ENCODE measurements around the gene C10orf143. TPM values are rescaled to one million over a fixed set of nuclear protein-coding genes. Genes with fewer than 3 reads are reported as not detected.

Gene C10orf143
- total and polyA plus RNA-seq, 2 of the 8 experiments (the other 6 are each of a cell fraction or from before 2014, with no cell fraction given), result 1.6 to 2.0 TPM

DNA sequence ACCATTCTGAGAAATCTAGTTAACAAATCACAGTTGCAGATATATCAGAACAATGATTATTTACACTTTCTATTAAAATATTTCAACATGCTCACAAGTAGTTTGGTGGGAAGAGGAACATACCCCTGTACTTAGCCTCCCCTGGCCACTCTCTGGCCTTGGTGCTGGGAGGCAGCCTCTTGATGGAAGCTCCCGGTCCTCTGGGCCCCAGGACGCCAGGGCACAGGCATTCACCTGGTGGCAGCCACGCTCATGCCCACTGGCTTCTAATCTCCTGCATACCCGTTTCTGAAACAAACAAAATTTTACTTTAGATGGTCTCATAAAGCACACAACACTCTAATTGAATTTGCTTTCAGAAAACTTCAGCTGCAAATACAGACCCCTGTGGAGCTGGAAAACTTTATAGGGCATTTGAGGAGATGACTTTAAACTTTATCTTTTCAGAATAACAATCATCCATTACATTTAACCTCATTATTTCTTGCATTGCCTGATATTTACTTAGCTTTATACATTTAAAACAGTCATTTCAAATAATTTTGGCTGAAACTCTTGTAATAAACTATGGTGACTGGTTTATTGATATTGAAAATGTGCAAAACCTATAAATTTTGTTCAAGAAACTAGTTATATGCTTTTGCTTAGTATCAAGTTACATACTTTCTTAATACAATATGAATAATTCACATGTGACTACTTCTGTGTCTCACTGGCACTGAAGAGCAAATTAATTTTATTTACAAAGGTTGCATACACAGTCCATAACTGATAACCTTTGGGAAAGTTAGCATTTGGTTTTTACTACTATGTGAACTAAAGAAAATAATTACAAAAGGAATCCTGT is 30.8 kb downstream of the C10orf143 start:
- Histone ChIP-seq H4K20me1 (replicated peaks in 1 of 2; ENCODE audit: control insufficient read depth in 1 of 2, insufficient read depth in 2 of 2, low read length in 2 of 2) (no peaks in the 10 kb centered on the region), H3K23ac (ENCODE audit: insufficient read length) (no peak overlapping the region), H2BK5ac (ENCODE audit: low read depth, low read length) (no peak overlapping the region), H3K79me1 (ENCODE audit: low read depth, low read length) (no peaks in the 10 kb centered on the region), H3K79me2 (ENCODE audit: control insufficient read depth in 1 of 2, insufficient read depth in 2 of 2, low read length in 2 of 2) (no peaks in the 10 kb centered on the region), H2BK120ac (replicated peaks; ENCODE audit: low read depth, low read length) (no peak overlapping the region), H3K18ac (ENCODE audit: extremely low read depth, low read length) (no peak overlapping the region), H2BK20ac (ENCODE audit: low read length) (no peak overlapping the region), H2BK12ac (ENCODE audit: low read depth, low read length) (no peak overlapping the region), H3K27ac (ENCODE audit: low read depth, low read length) (no peak overlapping the region), H4K91ac (replicated peaks; ENCODE audit: insufficient read length, low read length) (no peak overlapping the region), H3K14ac (ENCODE audit: insufficient read length) (no peak overlapping the region), H3K4me3 (ENCODE audit: extremely low read depth in 1 of 4, insufficient read depth in 2 of 4, low read depth in 3 of 4, low read length in 4 of 4) (no peak overlapping the region), H3K36me3 (ENCODE audit: control insufficient read depth in 2 of 4, insufficient read depth in 4 of 4, low read length in 3 of 4) (no peaks in the 10 kb centered on the region), H4K8ac (ENCODE audit: extremely low read depth, insufficient read depth, low read length) (no peak overlapping the region), H3K4ac (replicated peaks; ENCODE audit: insufficient read length, low read depth, low read length) (no peak overlapping the region), H3K9ac (replicated peaks in 1 of 4; ENCODE audit: extremely low read depth in 1 of 4, low read depth in 3 of 4, low read length in 3 of 4) (no peak overlapping the region), H3K56ac (replicated peaks; ENCODE audit: insufficient read length, low read depth, low read length) (no peak overlapping the region), H4K5ac (ENCODE audit: insufficient read length, low read depth, low read length) (no peak overlapping the region), H2AK5ac (ENCODE audit: low read depth, low read length) (no peak overlapping the region), H3K4me2 (ENCODE audit: insufficient read depth in 1 of 2, low read depth in 2 of 2, low read length in 2 of 2) (no peak overlapping the region), H2BK15ac (ENCODE audit: low read length) (no peak overlapping the region), H3K23me2 (ENCODE audit: low read depth, low read length) (no peaks in the 10 kb centered on the region), H3K9me3 (ENCODE audit: insufficient read depth in 2 of 2, low read depth in 1 of 2, low read length in 1 of 2) (no peaks in the 10 kb centered on the region), H2AFZ (ENCODE audit: low read length) (no peak overlapping the region), H3K4me1 (replicated peaks in 1 of 4; ENCODE audit: control insufficient read depth in 3 of 4, insufficient read depth in 4 of 4, low read length in 3 of 4) (no peaks in the 10 kb centered on the region), H3K27me3 (replicated peaks in 1 of 4; ENCODE audit: control insufficient read depth in 3 of 4, extremely low read depth in 1 of 4, insufficient read depth in 3 of 4, low read length in 3 of 4) (no peaks in the 10 kb centered on the region)
- DNase-seq (ENCODE audit: low read depth in 1 of 2, low spot score in 2 of 2) (no peak), FAIRE-seq (no peak)
- CTCF ChIA-PET (ENCODE audit: partially characterized antibody), result no interaction called here
- WGBS, 2 experiments (ENCODE audit: extremely low coverage in 1 of 2, insufficient coverage in 1 of 2, insufficient read length in 1 of 2, insufficient replicate concordance in 2 of 2, low coverage in 1 of 2, low lambda C conversion rate in 2 of 2, missing lambda C conversion rate in 1 of 2), result 64% methylated on average over 4 of the region's 4 CpGs; no CpG with 5 or more reads in 1 of the 2 experiments
- POLR2A ChIA-PET (ENCODE audit: partially characterized antibody), result no interaction called here
- no peak for TF ChIP-seq POLR2AphosphoS5 (IDR thresholded peaks at IDR 0.05; ENCODE audit: low read depth, low read length)
- TF ChIP-seq CBX5 (IDR thresholded peaks at IDR 0.05; ENCODE audit: low read depth, low read length), result no peak
- TF ChIP-seq POU5F1 (IDR thresholded peaks at IDR 0.05; ENCODE audit: low read depth, low read length), result no peak
- TF ChIP-seq SIRT6 (IDR thresholded peaks at IDR 0.05; ENCODE audit: low read length), result no peak
- TF ChIP-seq EZH2 (IDR thresholded peaks at IDR 0.05; ENCODE audit: low read depth, low read length, severe bottlenecking), result no peak
- no peak for TF ChIP-seq TCF12 (IDR thresholded peaks at IDR 0.05; ENCODE audit: low read depth, low read length)

All from H1 (cell line).